Measurements from ENCODE around the gene ATRAID. TPM values are rescaled to one million over a fixed set of nuclear protein-coding genes. Genes with fewer than 3 reads are reported as not detected.

The ATRAID gene
- total and polyA plus RNA-seq, 2 donors (not counting 1 experiment from before 2014, with no cell fraction given) = 176 to 235 TPM

- Histone ChIP-seq H3K27ac (ENCODE audit: insufficient read depth, low read length) (no peak overlapping the region), H3K36me3 (ENCODE audit: control insufficient read depth, insufficient read depth, low read length) (no peaks in the 10 kb centered on the region), H3K4me1 (ENCODE audit: control insufficient read depth, extremely low read depth, insufficient read depth, low read length) (no peaks in the 10 kb centered on the region), H3K27me3 (ENCODE audit: control insufficient read depth, insufficient read depth, low read length) (peaks cover 8% of the 10 kb centered on the region), H3K9me3 (ENCODE audit: control insufficient read depth, insufficient read depth, low read depth, low read length) (no peaks in the 10 kb centered on the region), H4K20me1 (ENCODE audit: control insufficient read depth, extremely low read depth, insufficient read depth, low read length) (no peaks in the 10 kb centered on the region), H2AFZ (ENCODE audit: low read length) (no peak overlapping the region), H3K4me2 (ENCODE audit: extremely low read depth, insufficient read depth, low read length) (no peak overlapping the region), H3K79me2 (ENCODE audit: control insufficient read depth, insufficient read depth, low read length) (no peaks in the 10 kb centered on the region), H3K4me3 (replicated peaks in 1 of 4; ENCODE audit: control extremely low read depth in 1 of 4, insufficient read depth in 1 of 4, low read depth in 3 of 4, low read length in 4 of 4) (no peak overlapping the region), H3K9ac (ENCODE audit: insufficient read depth, low read length) (no peak overlapping the region)
- TF ChIP-seq EZH2 (IDR thresholded peaks at IDR 0.05; ENCODE audit: low read length, missing control alignments) = no peak
- TF ChIP-seq, protein P1, sequence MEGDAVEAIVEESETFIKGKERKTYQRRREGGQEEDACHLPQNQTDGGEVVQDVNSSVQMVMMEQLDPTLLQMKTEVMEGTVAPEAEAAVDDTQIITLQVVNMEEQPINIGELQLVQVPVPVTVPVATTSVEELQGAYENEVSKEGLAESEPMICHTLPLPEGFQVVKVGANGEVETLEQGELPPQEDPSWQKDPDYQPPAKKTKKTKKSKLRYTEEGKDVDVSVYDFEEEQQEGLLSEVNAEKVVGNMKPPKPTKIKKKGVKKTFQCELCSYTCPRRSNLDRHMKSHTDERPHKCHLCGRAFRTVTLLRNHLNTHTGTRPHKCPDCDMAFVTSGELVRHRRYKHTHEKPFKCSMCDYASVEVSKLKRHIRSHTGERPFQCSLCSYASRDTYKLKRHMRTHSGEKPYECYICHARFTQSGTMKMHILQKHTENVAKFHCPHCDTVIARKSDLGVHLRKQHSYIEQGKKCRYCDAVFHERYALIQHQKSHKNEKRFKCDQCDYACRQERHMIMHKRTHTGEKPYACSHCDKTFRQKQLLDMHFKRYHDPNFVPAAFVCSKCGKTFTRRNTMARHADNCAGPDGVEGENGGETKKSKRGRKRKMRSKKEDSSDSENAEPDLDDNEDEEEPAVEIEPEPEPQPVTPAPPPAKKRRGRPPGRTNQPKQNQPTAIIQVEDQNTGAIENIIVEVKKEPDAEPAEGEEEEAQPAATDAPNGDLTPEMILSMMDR (conservative IDR thresholded peaks at IDR 0.05 in 1 of 2, IDR thresholded peaks at IDR 0.05 in 1 of 2; ENCODE audit: low read depth in 1 of 2, low read length in 2 of 2) = no peak
- DNase-seq (ENCODE audit: low read depth in 2 of 2) = no peak
These were observed 46.7 kb upstream of the ATRAID start for GRCh38 chr2:27164960-27165763.

DNA sequence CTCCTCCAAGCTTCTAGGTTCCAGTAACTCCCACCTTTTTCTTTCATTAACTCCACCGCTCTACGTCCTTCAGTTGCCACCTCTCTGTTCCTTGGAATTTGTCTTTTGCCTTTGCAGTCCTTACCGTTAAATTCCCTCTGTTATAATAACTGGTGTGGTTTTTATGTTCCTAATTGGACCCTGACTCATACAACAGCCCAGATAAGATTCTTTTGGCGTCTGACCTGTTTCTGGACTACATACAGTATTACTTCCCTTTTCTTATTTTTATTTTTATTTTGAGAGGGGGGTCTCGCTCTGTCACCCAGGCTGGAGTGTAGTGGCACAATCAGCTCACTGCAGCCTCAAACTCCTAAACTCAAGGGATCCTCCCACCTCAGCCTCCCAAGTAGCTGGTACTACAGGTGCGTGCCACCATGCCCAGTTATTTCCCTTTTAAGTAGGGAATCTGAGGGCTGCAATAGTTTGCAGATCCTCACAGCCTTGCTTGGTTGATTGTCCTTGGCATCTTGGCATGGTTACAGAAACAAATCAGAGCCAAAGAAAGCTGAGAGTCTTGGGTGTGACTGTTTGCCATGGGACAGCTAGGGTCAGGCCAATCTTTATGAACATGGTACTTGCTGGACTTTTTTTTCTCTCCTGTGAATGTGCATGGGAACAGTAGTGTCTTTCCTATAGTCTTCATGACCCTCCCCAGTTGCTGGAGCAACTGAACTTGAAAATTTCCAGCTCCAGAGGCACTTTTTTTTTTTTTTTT, 41.1 kb upstream of the ATRAID start:
- H2AFZ ChIP-seq (ENCODE audit: low read length) = no peak overlapping the region
- TF ChIP-seq, protein P1 (conservative IDR thresholded peaks at IDR 0.05 in 1 of 2, IDR thresholded peaks at IDR 0.05 in 1 of 2; ENCODE audit: low read depth in 1 of 2, low read length in 2 of 2) = no peak
- no peak for TF ChIP-seq EZH2 (IDR thresholded peaks at IDR 0.05; ENCODE audit: low read length, missing control alignments)

GRCh38 chr2:27171351-27171848, 40.4 kb upstream of the ATRAID start:
- no peak for DNase-seq (ENCODE audit: low read depth in 2 of 2)
- H3K36me3 ChIP-seq (ENCODE audit: control insufficient read depth, insufficient read depth, low read length) = no peaks in the 10 kb centered on the region
- no peak for TF ChIP-seq EZH2 (IDR thresholded peaks at IDR 0.05; ENCODE audit: low read length, missing control alignments)
- TF ChIP-seq, protein P1 (conservative IDR thresholded peaks at IDR 0.05 in 1 of 2, IDR thresholded peaks at IDR 0.05 in 1 of 2; ENCODE audit: low read depth in 1 of 2, low read length in 2 of 2) = no peak
- no peaks in the 10 kb centered on the region for H4K20me1 ChIP-seq (ENCODE audit: control insufficient read depth, extremely low read depth, insufficient read depth, low read length)
- H3K9me3 ChIP-seq (ENCODE audit: control insufficient read depth, insufficient read depth, low read depth, low read length) = no peaks in the 10 kb centered on the region
- no peak overlapping the region for H3K4me3 ChIP-seq (replicated peaks in 1 of 4; ENCODE audit: control extremely low read depth in 1 of 4, insufficient read depth in 1 of 4, low read depth in 3 of 4, low read length in 4 of 4)
- peaks cover 14% of the 10 kb centered on the region for H3K27me3 ChIP-seq (ENCODE audit: control insufficient read depth, insufficient read depth, low read length)
- no peak overlapping the region for H3K27ac ChIP-seq (ENCODE audit: insufficient read depth, low read length)
- no peak overlapping the region for H3K9ac ChIP-seq (ENCODE audit: insufficient read depth, low read length)
- no peak overlapping the region for H3K4me2 ChIP-seq (ENCODE audit: extremely low read depth, insufficient read depth, low read length)
- no peaks in the 10 kb centered on the region for H3K4me1 ChIP-seq (ENCODE audit: control insufficient read depth, extremely low read depth, insufficient read depth, low read length)
- H3K79me2 ChIP-seq (ENCODE audit: control insufficient read depth, insufficient read depth, low read length) = no peaks in the 10 kb centered on the region
- no peak overlapping the region for H2AFZ ChIP-seq (ENCODE audit: low read length)

More for the DNA sequence above, 41.1 kb upstream of the ATRAID start:
- H3K4me1 ChIP-seq (ENCODE audit: control insufficient read depth, extremely low read depth, insufficient read depth, low read length) = no peaks in the 10 kb centered on the region
- no peaks in the 10 kb centered on the region for H3K79me2 ChIP-seq (ENCODE audit: control insufficient read depth, insufficient read depth, low read length)
- H3K9me3 ChIP-seq (ENCODE audit: control insufficient read depth, insufficient read depth, low read depth, low read length) = no peaks in the 10 kb centered on the region
- H3K4me3 ChIP-seq (replicated peaks in 1 of 4; ENCODE audit: control extremely low read depth in 1 of 4, insufficient read depth in 1 of 4, low read depth in 3 of 4, low read length in 4 of 4) = no peak overlapping the region
- no peaks in the 10 kb centered on the region for H3K36me3 ChIP-seq (ENCODE audit: control insufficient read depth, insufficient read depth, low read length)
- H3K9ac ChIP-seq (ENCODE audit: insufficient read depth, low read length) = no peak overlapping the region
- no peak overlapping the region for H3K4me2 ChIP-seq (ENCODE audit: extremely low read depth, insufficient read depth, low read length)
- no peak overlapping the region for H3K27ac ChIP-seq (ENCODE audit: insufficient read depth, low read length)
- peak in 1 of 2 donors; percentile 22 for DNase-seq (ENCODE audit: low read depth in 2 of 2)
- peaks cover 14% of the 10 kb centered on the region for H3K27me3 ChIP-seq (ENCODE audit: control insufficient read depth, insufficient read depth, low read length)
- H4K20me1 ChIP-seq (ENCODE audit: control insufficient read depth, extremely low read depth, insufficient read depth, low read length) = no peaks in the 10 kb centered on the region

Measured in fibroblast of lung (primary cell).